HG02981 (cell line): ENCODE data around the gene CDK18.

Experiments
- ATAC-seq: cut with Tn5 transposase; IDR thresholded peaks from one replicate; pipeline ENCODE4 v1.9.1; 2021; ENCODE audit warnings: mild to moderate bottlenecking, moderate library complexity; ENCODE audit not compliant: unreplicated experiment

CDK18 gene

DNA sequence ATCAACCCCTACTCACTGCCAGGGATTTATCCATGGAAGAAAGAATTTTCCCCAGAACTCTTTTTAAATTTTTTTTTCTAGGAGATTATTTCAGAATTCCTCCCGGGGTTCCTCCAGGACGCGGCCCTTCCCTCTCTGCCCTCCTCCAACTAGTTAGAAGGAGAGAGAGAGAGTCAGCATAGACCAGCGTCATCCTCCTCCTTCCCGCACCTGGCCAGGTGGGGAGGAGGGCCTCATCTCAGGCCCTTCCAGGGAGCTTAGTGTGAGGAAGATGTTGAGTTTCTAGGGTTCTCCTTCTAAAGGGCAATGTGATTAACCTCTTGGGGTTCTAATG lies 63.6 kb downstream of the CDK18 start:
- no peak for ATAC-seq

- ATAC-seq, result no peak
Observed at GRCh38 chr1:205568469-205569361, 64.2 kb downstream of the CDK18 start.

- ATAC-seq, result no peak
Observed at GRCh38 chr1:205569411-205570172, 65.1 kb downstream of the CDK18 start.

DNA sequence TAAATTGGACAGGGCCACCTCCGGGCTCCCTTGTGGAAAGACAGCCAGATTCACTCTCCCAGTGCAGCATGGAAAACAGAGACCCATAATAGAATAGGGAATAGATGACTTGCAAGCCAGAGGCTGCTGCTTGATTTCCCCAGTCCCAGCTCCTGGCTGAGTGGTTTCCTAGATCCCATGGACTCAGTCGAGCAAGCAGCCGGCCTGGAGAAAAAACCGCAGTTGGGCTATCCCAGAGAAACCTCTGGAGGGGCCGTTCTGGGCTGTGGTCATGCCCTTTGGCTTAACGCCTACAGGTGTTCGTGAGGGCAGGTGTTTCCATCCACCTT lies 65.7 kb downstream of the CDK18 start:
- no peak for ATAC-seq

DNA sequence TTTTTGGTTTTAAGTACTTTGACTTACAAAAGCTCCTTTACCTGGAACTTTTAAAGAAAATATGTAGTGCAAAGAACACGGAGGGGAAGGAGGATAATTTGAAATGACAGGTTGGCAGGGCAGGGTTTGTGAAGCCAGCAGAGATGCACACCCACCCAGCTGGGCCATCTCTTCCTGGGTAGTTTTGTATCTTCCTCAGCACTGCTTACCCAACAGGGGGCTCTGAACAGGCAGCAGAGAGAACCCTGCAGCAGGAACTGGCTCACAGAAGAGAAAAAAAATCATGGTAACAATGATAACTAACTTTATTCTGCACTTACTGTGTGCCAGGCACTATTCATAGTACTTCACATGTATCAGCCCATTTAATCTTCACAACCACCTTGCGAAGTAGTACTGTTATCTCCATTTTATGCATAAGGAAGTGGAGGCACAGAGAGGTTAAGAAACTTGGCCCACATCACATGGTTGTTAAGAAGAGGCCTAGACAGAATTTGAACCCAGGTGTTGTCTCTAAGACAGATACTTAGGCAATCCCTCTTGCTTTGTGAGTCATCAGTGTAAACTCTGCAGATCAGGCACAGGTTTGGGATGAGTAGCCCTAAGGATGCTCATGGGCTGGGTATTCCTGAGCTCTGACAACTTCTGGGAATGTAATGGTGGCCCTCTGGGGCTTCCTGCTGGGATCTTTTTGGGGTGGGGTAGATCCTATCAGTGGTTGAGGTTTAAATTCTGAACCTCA lies 66.5 kb downstream of the CDK18 start:
- ATAC-seq, result no peak

- no peak for ATAC-seq
Observed at GRCh38 chr1:205571747-205572146, 67.3 kb downstream of the CDK18 start.

DNA sequence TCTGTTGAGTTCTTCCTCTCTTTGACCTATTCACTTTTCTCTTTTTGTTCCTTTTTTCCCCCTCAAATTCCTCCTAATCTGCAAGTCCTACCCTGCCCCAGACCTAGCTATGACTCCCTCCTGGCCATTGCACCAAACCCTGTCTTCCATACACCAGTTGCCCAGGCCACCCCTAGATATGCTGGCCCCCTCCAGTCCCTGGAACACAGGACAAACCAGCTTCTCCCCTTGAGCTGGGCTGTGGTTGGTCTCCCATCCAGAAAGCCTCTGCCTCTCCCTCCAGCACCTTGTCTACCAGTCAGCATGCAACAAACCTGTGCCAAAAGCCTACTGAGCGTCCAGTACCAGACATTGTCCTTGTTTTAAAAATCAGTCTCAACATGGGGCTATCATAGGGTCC lies 68.0 kb downstream of the CDK18 start:
- ATAC-seq, result no peak

DNA sequence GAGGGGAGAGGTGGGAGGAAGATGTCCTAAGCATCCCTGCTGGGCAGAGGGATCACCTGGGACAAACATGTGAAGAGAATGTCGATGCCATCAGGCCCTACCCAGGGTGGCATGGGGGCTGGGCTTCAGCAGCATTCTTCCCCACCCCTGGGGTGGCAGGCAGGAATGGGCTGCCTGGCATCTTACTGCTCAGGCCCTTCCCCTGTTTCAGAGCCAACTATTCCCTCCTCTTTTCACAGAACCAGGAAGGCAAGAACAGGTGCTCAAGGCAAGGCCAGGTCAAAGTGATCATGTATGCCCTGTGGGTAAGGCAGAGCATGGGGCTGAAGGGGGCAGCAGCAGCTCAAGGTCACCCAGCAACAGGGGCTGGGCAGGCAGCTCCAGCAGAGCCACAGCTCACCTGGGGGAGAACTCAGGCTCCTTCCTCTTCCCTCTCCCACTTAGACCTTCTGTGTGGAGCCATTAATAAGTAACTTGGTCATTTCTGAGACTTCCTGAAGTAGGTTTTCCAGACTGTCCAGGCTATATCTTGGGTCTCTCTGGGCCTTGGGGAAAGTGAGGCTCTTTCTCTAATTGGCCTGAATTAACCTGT lies 70.9 kb downstream of the CDK18 start:
- ATAC-seq, result no peak

DNA sequence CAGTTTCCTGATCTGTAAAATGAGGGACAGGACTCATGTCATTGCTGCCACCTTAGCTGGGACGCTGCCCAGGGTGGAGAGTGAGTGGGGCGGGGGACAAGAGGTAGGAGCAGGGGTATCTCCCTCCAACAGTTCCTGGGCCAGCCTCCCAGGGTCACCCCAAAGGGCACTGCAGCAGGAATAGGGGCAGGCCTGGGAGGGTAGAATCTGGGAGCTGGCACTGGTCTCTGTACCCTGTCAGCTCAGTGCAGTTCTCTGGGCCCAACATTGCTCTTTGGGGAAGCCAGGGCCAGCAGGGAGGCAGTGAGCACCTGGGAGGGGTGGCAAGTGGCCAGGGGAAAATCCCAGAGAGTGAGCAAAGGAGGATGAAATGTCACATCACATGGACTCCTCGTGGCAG lies 71.5 kb downstream of the CDK18 start:
- ATAC-seq, result no peak

- no peak for ATAC-seq
Observed at GRCh38 chr1:205576805-205577761, 72.6 kb downstream of the CDK18 start.

- ATAC-seq, result no peak
Observed at GRCh38 chr1:205577874-205578658, 73.6 kb downstream of the CDK18 start.

DNA sequence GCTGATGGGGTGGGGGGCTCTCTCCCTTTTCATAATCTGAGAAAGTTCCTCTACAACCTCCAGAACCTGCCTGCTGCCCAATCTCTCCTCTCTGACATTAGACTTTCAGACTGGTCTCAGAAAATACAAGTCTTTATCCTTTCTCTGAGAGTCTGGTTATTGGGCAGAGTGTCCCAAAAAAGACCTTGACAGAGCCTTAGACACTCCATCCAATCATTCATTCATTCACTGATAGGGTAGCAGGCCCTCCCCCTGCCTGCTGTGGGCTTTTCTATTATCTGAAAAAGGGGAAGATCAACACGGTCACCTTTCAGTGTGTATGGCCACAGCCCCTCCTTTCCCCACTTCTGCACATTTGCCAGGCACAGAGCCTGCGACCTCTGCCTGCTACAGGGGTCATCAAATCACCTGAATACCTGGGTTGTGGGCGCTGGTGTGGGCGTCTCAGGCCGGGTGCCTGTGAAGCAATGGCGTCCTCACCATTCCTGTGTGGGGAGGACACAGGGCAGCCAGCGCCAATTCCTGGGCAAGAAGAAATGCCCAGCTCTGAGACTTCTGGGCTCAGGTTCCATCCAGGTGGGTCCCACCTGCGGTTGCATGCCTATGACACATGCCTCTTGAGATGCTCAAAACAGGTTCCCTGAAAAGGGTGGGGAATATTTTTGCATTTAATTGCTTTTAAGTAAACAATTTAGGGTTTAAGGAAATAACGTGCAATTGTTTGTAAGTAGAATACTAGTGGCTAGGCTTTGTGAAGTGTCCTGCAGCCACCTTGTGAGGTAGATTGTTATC lies 74.5 kb downstream of the CDK18 start:
- ATAC-seq, result no peak

GRCh38 chr1:205579711-205580110 lies 75.2 kb downstream of the CDK18 start:
- no peak for ATAC-seq

DNA sequence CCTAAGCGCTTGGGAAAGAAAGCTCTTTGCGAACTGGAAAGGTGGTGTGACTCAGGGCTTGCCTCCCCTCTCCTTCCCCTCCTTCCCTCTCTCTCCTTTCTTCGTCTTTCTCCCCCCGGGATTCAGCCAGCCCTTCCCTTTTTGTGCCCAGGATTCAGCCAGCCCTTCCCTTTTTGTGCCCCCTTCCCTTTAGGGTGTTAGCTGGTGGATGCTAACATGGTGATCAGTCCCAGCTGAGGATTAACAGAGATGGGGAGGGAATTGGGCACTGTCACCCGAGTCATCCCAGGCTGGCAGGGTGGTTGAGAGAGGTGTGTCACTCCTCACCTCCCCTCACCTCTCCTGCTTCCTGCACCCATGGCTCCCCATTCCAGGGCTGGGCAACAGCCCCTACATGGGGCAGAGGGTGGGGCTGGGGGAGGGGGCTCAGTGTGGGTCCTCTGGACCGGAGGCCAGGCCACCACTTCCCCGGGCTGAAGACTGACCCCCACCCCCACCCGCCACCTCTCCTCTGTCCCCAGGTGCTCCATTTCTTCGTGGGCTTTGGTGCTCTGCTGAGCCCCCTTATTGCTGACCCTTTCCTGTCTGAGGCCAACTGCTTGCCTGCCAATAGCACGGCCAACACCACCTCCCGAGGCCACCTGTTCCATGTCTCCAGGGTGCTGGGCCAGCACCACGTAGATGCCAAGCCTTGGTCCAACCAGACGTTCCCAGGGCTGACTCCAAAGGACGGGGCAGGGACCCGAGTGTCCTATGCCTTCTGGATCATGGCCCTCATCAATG lies 75.9 kb downstream of the CDK18 start:
- no peak for ATAC-seq

DNA sequence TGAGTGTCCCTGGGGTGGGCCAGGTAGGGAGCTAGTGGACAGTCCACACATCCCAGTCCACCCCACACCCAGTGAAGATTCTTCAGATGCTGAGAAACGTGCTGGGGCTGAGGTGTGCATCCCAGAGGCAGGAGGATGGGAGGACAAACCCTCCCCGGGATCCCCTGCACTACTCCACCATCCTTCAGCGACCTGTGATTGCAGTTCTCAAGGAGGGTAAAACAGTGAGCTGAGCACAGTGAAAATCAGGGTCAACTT lies 76.4 kb downstream of the CDK18 start:
- no peak for ATAC-seq

DNA sequence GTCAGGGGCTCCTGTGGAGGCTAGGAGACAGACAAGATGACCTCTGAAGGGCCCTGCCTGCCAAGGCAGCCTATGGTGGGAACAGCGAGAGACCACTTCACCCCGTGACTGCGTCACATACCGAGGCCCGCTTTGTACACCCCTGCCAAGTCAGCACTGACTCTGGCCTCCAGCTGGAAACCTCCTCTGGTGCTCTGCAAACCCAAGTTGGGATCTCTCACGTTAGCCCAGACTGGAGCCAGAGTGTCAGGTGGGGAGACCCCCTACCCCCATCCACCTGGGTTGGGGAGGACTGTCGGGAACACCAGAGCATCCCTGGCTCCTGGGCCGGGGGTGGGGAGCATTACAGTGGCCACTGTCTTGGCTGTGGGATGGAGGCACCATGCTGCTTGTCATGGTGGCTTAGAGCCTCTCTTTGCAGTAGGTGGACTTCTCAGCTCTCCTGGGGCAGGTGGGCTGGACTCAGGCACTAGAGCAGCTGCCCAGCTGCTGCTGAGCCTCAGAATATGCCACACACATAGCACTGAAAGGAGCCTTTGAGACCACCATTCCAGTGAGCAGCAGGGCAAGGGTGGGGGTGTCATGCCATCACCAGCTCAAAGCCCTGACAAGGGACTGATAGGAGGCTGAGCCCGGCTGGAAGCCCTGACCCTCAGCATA lies 77.0 kb downstream of the CDK18 start:
- ATAC-seq, result no peak

GRCh38 chr1:205582046-205582445 lies 77.6 kb downstream of the CDK18 start:
- no peak for ATAC-seq
